MCF 10A (cell line): ENCODE data around the gene PRSS56. TPM values are rescaled to one million over a fixed set of nuclear protein-coding genes. Genes with fewer than 3 reads are reported as not detected.

ENCODE experiments used
- BruUV-seq: library from RNA; stranded (reverse); fragments of 400-500 nt; replicated peaks from 2 replicates; lab custom pipeline; 2021; lab: Mats Ljungman, UMichigan
- CTCF ChIA-PET: fragments of 300-600 bp; sonication (Branson Sonifier 250); formaldehyde crosslinking; extraction: SDS; loops from one replicate; lab custom pipeline; 2021; ENCODE audit warnings: antibody characterized with exemption, inconsistent platforms; lab: Yijun Ruan, JAX
- POLR2A ChIA-PET: fragments of 300-600, 350-650 bp; sonication (Branson Sonifier 250); formaldehyde crosslinking; extraction: SDS; loops from one replicate; lab custom pipeline; 2020; ENCODE audit warnings: antibody characterized with exemption, inconsistent platforms; lab: Yijun Ruan, JAX
- DNase-seq: peaks from one replicate; pipeline ENCODE4 v3.0.0-alpha.2; 2018; ENCODE audit not compliant: unreplicated experiment
- H3K27ac Mint-ChIP-seq: one replicate; pipeline ENCODE4 v1.8.0; 2022; ENCODE audit warnings: mild to moderate bottlenecking, low read depth, mixed read lengths; ENCODE audit not compliant: unreplicated experiment
- H3K27me3 Mint-ChIP-seq: one replicate; pipeline ENCODE4 v1.8.0; 2022; ENCODE audit warnings: mixed read lengths; ENCODE audit not compliant: insufficient read depth, unreplicated experiment
- H3K36me3 Mint-ChIP-seq: one replicate; pipeline ENCODE4 v1.8.0; 2022; ENCODE audit warnings: mild to moderate bottlenecking, moderate library complexity, mixed read lengths; ENCODE audit not compliant: insufficient read depth, unreplicated experiment
- H3K4me1 Mint-ChIP-seq: one replicate; pipeline ENCODE4 v1.8.0; 2022; ENCODE audit warnings: mixed read lengths; ENCODE audit not compliant: insufficient read depth, unreplicated experiment
- H3K4me3 Mint-ChIP-seq: one replicate; pipeline ENCODE4 v1.8.0; 2022; ENCODE audit warnings: mild to moderate bottlenecking, moderate library complexity, mixed read lengths; ENCODE audit not compliant: unreplicated experiment
- H3K9me3 Mint-ChIP-seq: one replicate; pipeline ENCODE4 v1.8.0; 2022; ENCODE audit warnings: mixed read lengths; ENCODE audit not compliant: unreplicated experiment
- CTCF ChIP-seq: fragments of 200-600 bp; IDR thresholded peaks from one replicate; pipeline ENCODE4 v1.8.0; 2022; ENCODE audit warnings: antibody characterized with exemption, mild to moderate bottlenecking; ENCODE audit not compliant: unreplicated experiment
- intact Hi-C: fragments of 100-400 bp; cut with micrococcal nuclease; formaldehyde crosslinking; loops from 2 replicates; pipeline ENCODE4 v1.14.1; 2022
- total RNA-seq: library from RNA; stranded (reverse); gene quantifications from 2 replicates; pipeline ENCODE4 v1.2.3, GENCODE V29; 2022

Gene PRSS56
- total RNA-seq, 1 experiment from 2014 or later, result not detected

- BruUV-seq, result no TSS peak
- Mint-ChIP-seq H3K27me3 (no peaks in the 10 kb centered on the region), H3K4me3 (no peak overlapping the region), H3K36me3 (no peaks in the 10 kb centered on the region), H3K9me3 (no peaks in the 10 kb centered on the region), H3K27ac (no peak overlapping the region), H3K4me1 (no peaks in the 10 kb centered on the region)
- ChIA-PET POLR2A (no interaction called here), CTCF (interaction anchor here (2.1 kb wide), 1 partner anchor 12 kb away, joined by 10 read pairs; no protein-coding TSS in a partner anchor)
- DNase-seq, result no peak
- intact Hi-C loops, result no loop called here
- no peak for TF ChIP-seq CTCF
Observed at GRCh38 chr2:232511336-232511890, 8.8 kb upstream of the PRSS56 start.

GRCh38 chr2:232512602-232513001 lies 7.6 kb upstream of the PRSS56 start:
- no peak overlapping the region for H3K4me3 Mint-ChIP-seq
- no peaks in the 10 kb centered on the region for H3K27me3 Mint-ChIP-seq
- POLR2A ChIA-PET, result no interaction called here
- CTCF ChIA-PET, result interaction anchor here (0.5 to 1.6 kb wide), 2 partner anchors 144 to 606 kb away, joined by 3 to 6 read pairs; no protein-coding TSS in a partner anchor
- BruUV-seq, result no TSS peak
- TF ChIP-seq CTCF, result no peak
- no peaks in the 10 kb centered on the region for H3K4me1 Mint-ChIP-seq
- intact Hi-C loops, result no loop called here
- no peaks in the 10 kb centered on the region for H3K9me3 Mint-ChIP-seq
- no peaks in the 10 kb centered on the region for H3K36me3 Mint-ChIP-seq
- H3K27ac Mint-ChIP-seq, result no peak overlapping the region
- no peak for DNase-seq

DNA sequence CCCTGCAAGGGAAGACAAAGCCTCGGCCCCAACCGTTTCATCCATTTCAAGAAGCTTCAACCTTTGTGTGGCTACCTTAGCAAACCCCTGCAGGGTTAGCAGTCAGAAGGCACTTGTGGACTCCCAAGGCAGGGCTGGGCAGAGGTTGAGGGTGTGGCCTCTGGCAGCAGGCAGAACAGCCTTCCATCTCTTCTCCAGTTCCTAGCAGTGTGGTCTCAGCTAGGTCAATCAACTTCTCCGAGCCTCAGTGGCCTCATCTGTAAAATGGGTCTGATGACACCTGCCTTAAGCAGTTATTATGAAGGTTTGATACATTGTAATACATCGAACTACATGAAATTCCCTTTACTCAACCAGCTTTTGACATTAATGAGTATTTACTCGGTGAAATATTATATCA lies 6.8 kb upstream of the PRSS56 start:
- Mint-ChIP-seq H3K4me1 (no peaks in the 10 kb centered on the region), H3K36me3 (no peaks in the 10 kb centered on the region), H3K4me3 (no peak overlapping the region), H3K27me3 (no peaks in the 10 kb centered on the region), H3K9me3 (no peaks in the 10 kb centered on the region), H3K27ac (no peak overlapping the region)
- ChIA-PET POLR2A (no interaction called here), CTCF (interaction anchor here (0.5 to 1.6 kb wide), 3 partner anchors 145 to 607 kb away, joined by 3 to 6 read pairs (median 3); no protein-coding TSS in a partner anchor)
- intact Hi-C loops, result no loop called here
- no TSS peak for BruUV-seq
- no peak for TF ChIP-seq CTCF
- no peak for DNase-seq

GRCh38 chr2:232515639-232516038 lies 4.5 kb upstream of the PRSS56 start:
- CTCF ChIA-PET, result no interaction called here
- Mint-ChIP-seq H3K27ac (no peak overlapping the region), H3K36me3 (no peaks in the 10 kb centered on the region), H3K27me3 (no peaks in the 10 kb centered on the region), H3K4me1 (no peaks in the 10 kb centered on the region), H3K9me3 (no peaks in the 10 kb centered on the region), H3K4me3 (no peak overlapping the region)
- no peak for TF ChIP-seq CTCF
- intact Hi-C loops, result no loop called here
- POLR2A ChIA-PET, result no interaction called here
- BruUV-seq, result no TSS peak
- no peak for DNase-seq
